ENCODE results near the gene DPF3. TPM values are rescaled to one million over a fixed set of nuclear protein-coding genes. Genes with fewer than 3 reads are reported as not detected.

Gene DPF3
- total RNA-seq, 3 donors from 2014 or later (not counting 1 experiment from before 2014, with no cell fraction given) = 1.4 to 1.8 (median 1.4) TPM

- H3K36me3 Mint-ChIP-seq = peaks cover 5% of the 10 kb centered on the region
Measured at GRCh38 chr14:72939630-72940029, 45.7 kb upstream of the DPF3 start.

DNA sequence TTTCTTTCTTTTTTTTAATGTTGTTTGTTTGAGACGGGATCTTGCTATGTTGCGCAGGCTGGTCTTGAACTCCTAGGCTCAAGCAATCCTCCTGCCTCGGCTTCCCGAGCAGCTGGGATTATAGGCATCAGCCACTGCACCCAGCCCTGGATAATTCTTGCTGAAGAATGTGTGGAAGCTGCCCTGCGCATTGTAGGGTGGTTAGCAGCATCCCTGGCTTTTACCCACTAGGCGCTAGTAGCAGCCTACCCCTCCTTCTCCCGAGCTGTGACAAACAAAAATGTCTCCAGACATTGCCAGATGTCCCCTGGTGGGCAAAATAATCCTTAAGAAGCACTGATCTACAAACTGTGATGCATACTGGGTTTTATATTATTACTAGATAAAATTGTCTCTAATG lies 39.0 kb upstream of the DPF3 start:
- peaks cover 1% of the 10 kb centered on the region for H3K36me3 ChIP-seq (ENCODE audit: control insufficient read depth, insufficient read depth, low read length)
- H3K9me3 Mint-ChIP-seq = no peaks in the 10 kb centered on the region
- peaks cover 6 to 17% of the 10 kb centered on the region in 2 donors for H3K4me1 Mint-ChIP-seq
- 98% methylated on average over 7 of the region's 7 CpGs for WGBS (ENCODE audit: insufficient coverage)
- H3K27me3 ChIP-seq (ENCODE audit: control insufficient read depth, insufficient read depth, low read length) = no peaks in the 10 kb centered on the region
- no peak overlapping the region for H3K27ac ChIP-seq (ENCODE audit: low read length)
- intact Hi-C loops (cut with micrococcal nuclease) = no loop called here
- H3K4me3 Mint-ChIP-seq = no peak overlapping the region
- TF ChIP-seq CTCF (IDR thresholded peaks at IDR 0.05) = no peak
- no peaks in the 10 kb centered on the region for H3K9me3 ChIP-seq (ENCODE audit: control insufficient read depth, insufficient read depth, low read length)
- H3K36me3 Mint-ChIP-seq = no peaks in the 10 kb centered on the region
- no peak for ATAC-seq
- H3K27me3 Mint-ChIP-seq (ENCODE audit: low read depth in 2 of 2) = no peaks in the 10 kb centered on the region
- peaks cover 6% of the 10 kb centered on the region for H3K4me1 ChIP-seq (ENCODE audit: control insufficient read depth, insufficient read depth, low read length)
- H3K4me3 ChIP-seq (ENCODE audit: low read length) = no peak overlapping the region
- DNase-seq = no peak
- no peak overlapping the region for H3K27ac Mint-ChIP-seq

More at GRCh38 chr14:72939630-72940029, 45.7 kb upstream of the DPF3 start:
- DNase-seq (no peak), ATAC-seq (no peak)
- Mint-ChIP-seq H3K4me1 (peaks cover 6 to 13% of the 10 kb centered on the region in 2 donors), H3K4me3 (no peak overlapping the region), H3K27me3 (ENCODE audit: low read depth in 2 of 2) (no peaks in the 10 kb centered on the region), H3K27ac (no peak overlapping the region), H3K9me3 (no peaks in the 10 kb centered on the region)
- H3K27me3 ChIP-seq (ENCODE audit: control insufficient read depth, insufficient read depth, low read length) = no peaks in the 10 kb centered on the region
- intact Hi-C loops (cut with micrococcal nuclease) = no loop called here
- H3K27ac ChIP-seq (ENCODE audit: low read length) = no peak overlapping the region
- no peak for TF ChIP-seq CTCF (IDR thresholded peaks at IDR 0.05)
- no peak overlapping the region for H3K4me3 ChIP-seq (ENCODE audit: low read length)
- WGBS (ENCODE audit: insufficient coverage) = 93% methylated on average over 13 of the region's 13 CpGs
- H3K36me3 ChIP-seq (ENCODE audit: control insufficient read depth, insufficient read depth, low read length) = peaks cover 46% of the 10 kb centered on the region
- H3K4me1 ChIP-seq (ENCODE audit: control insufficient read depth, insufficient read depth, low read length) = peaks cover 7% of the 10 kb centered on the region
- no peaks in the 10 kb centered on the region for H3K9me3 ChIP-seq (ENCODE audit: control insufficient read depth, insufficient read depth, low read length)

GRCh38 chr14:72929316-72930080 lies 35.6 kb upstream of the DPF3 start:
- Mint-ChIP-seq H3K4me3 (no peak overlapping the region), H3K9me3 (no peaks in the 10 kb centered on the region), H3K27ac (no peak overlapping the region), H3K4me1 (peaks cover 8 to 24% of the 10 kb centered on the region in 2 donors), H3K36me3 (no peaks in the 10 kb centered on the region), H3K27me3 (ENCODE audit: low read depth in 2 of 2) (peaks cover 0 to 7% of the 10 kb centered on the region in 2 donors)
- Histone ChIP-seq H3K27me3 (ENCODE audit: control insufficient read depth, insufficient read depth, low read length) (no peaks in the 10 kb centered on the region), H3K4me1 (ENCODE audit: control insufficient read depth, insufficient read depth, low read length) (peaks cover 17% of the 10 kb centered on the region), H3K36me3 (ENCODE audit: control insufficient read depth, insufficient read depth, low read length) (no peaks in the 10 kb centered on the region), H3K4me3 (ENCODE audit: low read length) (no peak overlapping the region), H3K27ac (ENCODE audit: low read length) (no peak overlapping the region), H3K9me3 (ENCODE audit: control insufficient read depth, insufficient read depth, low read length) (no peaks in the 10 kb centered on the region)
- DNase-seq (no peak), ATAC-seq (no peak)
- no peak for TF ChIP-seq CTCF (IDR thresholded peaks at IDR 0.05)
- intact Hi-C loops (cut with micrococcal nuclease) = no loop called here
- WGBS (ENCODE audit: insufficient coverage) = 98% methylated on average over 41 of the region's 43 CpGs

GRCh38 chr14:72928872-72929271 lies 35.0 kb upstream of the DPF3 start:
- Mint-ChIP-seq H3K27me3 (ENCODE audit: low read depth in 2 of 2) (peaks cover 0 to 7% of the 10 kb centered on the region in 2 donors), H3K4me3 (no peak overlapping the region), H3K27ac (no peak overlapping the region), H3K9me3 (no peaks in the 10 kb centered on the region), H3K36me3 (no peaks in the 10 kb centered on the region), H3K4me1 (peaks cover 8 to 24% of the 10 kb centered on the region in 2 donors)
- 92% methylated on average over 21 of the region's 21 CpGs for WGBS (ENCODE audit: insufficient coverage)
- H3K27ac ChIP-seq (ENCODE audit: low read length) = no peak overlapping the region
- no peaks in the 10 kb centered on the region for H3K36me3 ChIP-seq (ENCODE audit: control insufficient read depth, insufficient read depth, low read length)
- H3K9me3 ChIP-seq (ENCODE audit: control insufficient read depth, insufficient read depth, low read length) = no peaks in the 10 kb centered on the region
- intact Hi-C loops (cut with micrococcal nuclease) = no loop called here
- peaks cover 17% of the 10 kb centered on the region for H3K4me1 ChIP-seq (ENCODE audit: control insufficient read depth, insufficient read depth, low read length)
- DNase-seq (no peak), ATAC-seq (no peak)
- no peak overlapping the region for H3K4me3 ChIP-seq (ENCODE audit: low read length)
- TF ChIP-seq CTCF (IDR thresholded peaks at IDR 0.05) = no peak
- H3K27me3 ChIP-seq (ENCODE audit: control insufficient read depth, insufficient read depth, low read length) = no peaks in the 10 kb centered on the region
